Panc1 (cell line): ENCODE measurements around the gene SERPINB2. TPM values are rescaled to one million over a fixed set of nuclear protein-coding genes. Genes with fewer than 3 reads are reported as not detected.

Experiments used
- ATAC-seq: fragments of 200-7000 bp; cut with Tn5 transposase; 2 replicates; pipeline ENCODE4 v1.9.1; 2020; ENCODE audit warnings: mild to moderate bottlenecking, moderate library complexity
- BruUV-seq: library from RNA; stranded (reverse); fragments of 400-500 nt; replicated peaks from 2 replicates; lab custom pipeline; 2021; lab: Mats Ljungman, UMichigan
- CTCF ChIA-PET: fragments of 300-600 bp; sonication (Branson Sonifier 250); formaldehyde crosslinking; loops from one replicate; lab custom pipeline; 2022; ENCODE audit warnings: antibody characterized with exemption; lab: Charles Lee
- POLR2A ChIA-PET: fragments of 300-600 bp; sonication (Branson Sonifier 250); formaldehyde crosslinking; loops from one replicate; lab custom pipeline; 2022; ENCODE audit warnings: antibody characterized with exemption; lab: Charles Lee
- DNase-seq: peaks from one replicate; pipeline ENCODE4 v3.0.0-alpha.2; 2010; ENCODE audit warnings: low read depth, low spot score
- H3K27ac ChIP-seq: 2 replicates; pipeline ENCODE4 v1.5.1; 2011; ENCODE audit warnings: mild to moderate bottlenecking, low read length, inconsistent platforms
- H3K27me3 ChIP-seq: fragments of 200-500 bp; sonication (Bioruptor generic); 2 replicates; pipeline ENCODE4 v1.6.0; 2014; ENCODE audit warnings: low read length, inconsistent platforms; ENCODE audit not compliant: control insufficient read depth, insufficient read depth
- H3K36me3 ChIP-seq: fragments of 200-500 bp; sonication (Bioruptor generic); 2 replicates; pipeline ENCODE4 v1.5.1; 2014; ENCODE audit warnings: inconsistent platforms, mild to moderate bottlenecking, low read length, moderate library complexity; ENCODE audit not compliant: control insufficient read depth, insufficient read depth
- H3K4me1 ChIP-seq: 2 replicates; pipeline ENCODE4 v1.5.1; 2011; ENCODE audit warnings: inconsistent platforms, mild to moderate bottlenecking, low read length, moderate library complexity; ENCODE audit not compliant: control insufficient read depth, insufficient read depth
- H3K4me3 ChIP-seq, 2 experiments: 2 replicates each; pipeline ENCODE4 v1.5.1; 2011 to 2012; ENCODE audit warnings: low read depth in 2 of 2, low read length in 2 of 2, mild to moderate bottlenecking in 2 of 2, inconsistent platforms in 1 of 2, moderate library complexity in 1 of 2
- H3K9me3 ChIP-seq: fragments of 200-500 bp; sonication (Bioruptor generic); 2 replicates; pipeline ENCODE4 v1.5.1; 2014; ENCODE audit warnings: low read depth, mild to moderate bottlenecking, inconsistent platforms, low read length, moderate library complexity; ENCODE audit not compliant: control insufficient read depth, insufficient read depth
- CTCF ChIP-seq: fragments of 450-650 bp; IDR thresholded peaks from 2 replicates; pipeline ENCODE4 v1.5.1; 2017; ENCODE audit warnings: mild to moderate bottlenecking
- POLR2AphosphoS5 ChIP-seq: IDR thresholded peaks from 2 replicates; pipeline ENCODE4 v1.6.1; 2012; ENCODE audit warnings: mild to moderate bottlenecking, low read depth, low read length, moderate library complexity
- REST ChIP-seq, 2 experiments: IDR thresholded peaks; 2 replicates each; pipeline ENCODE4 v1.6.1; 2011 to 2012; ENCODE audit warnings: low read depth in 2 of 2, control low read depth in 1 of 2, low read length in 1 of 2, mild to moderate bottlenecking in 1 of 2, moderate library complexity in 1 of 2; ENCODE audit not compliant: insufficient read depth in 1 of 2
- SIN3A ChIP-seq: IDR thresholded peaks from 2 replicates; pipeline ENCODE4 v1.6.1; 2012; ENCODE audit warnings: low read depth, mild to moderate bottlenecking, low read length, moderate library complexity, borderline replicate concordance; ENCODE audit not compliant: insufficient read depth
- TCF7L2 ChIP-seq: IDR thresholded peaks from 2 replicates; pipeline ENCODE4 v1.6.1; 2011; ENCODE audit warnings: mild to moderate bottlenecking, low read depth, low read length, inconsistent platforms
- in situ Hi-C: cut with HindIII; loops from 2 replicates; pipeline ENCODE4 v1.10.0; 2016; ENCODE audit warnings: low sequenced_read_pairs, low pct_unique_long_range_greater_than_20kb
- intact Hi-C: fragments of 100-400 bp; cut with micrococcal nuclease; formaldehyde crosslinking; loops from one replicate; pipeline ENCODE4 v1.10.0; 2022; ENCODE audit not compliant: unreplicated experiment
- total RNA-seq: library from RNA; stranded (reverse); gene quantifications from one replicate; pipeline ENCODE4 v1.2.1, GENCODE V29; 2021; ENCODE audit not compliant: unreplicated experiment

The SERPINB2 gene
- total RNA-seq, 1 experiment from 2014 or later = not detected

GRCh38 chr18:63899206-63899605 is 11.7 kb downstream of the SERPINB2 start:
- ATAC-seq = no peak
- in situ Hi-C loops = no loop called here
- TF ChIP-seq CTCF = no peak
- no peak for TF ChIP-seq REST (IDR thresholded peaks at IDR 0.05; ENCODE audit: insufficient read depth in 1 of 2, low read depth in 2 of 2, low read length in 1 of 2)
- TF ChIP-seq POLR2AphosphoS5 = no peak
- no peak for TF ChIP-seq TCF7L2
- TF ChIP-seq SIN3A = no peak
- Histone ChIP-seq H3K36me3 (no peaks in the 10 kb centered on the region), H3K4me3 (no peak overlapping the region), H3K4me1 (no peaks in the 10 kb centered on the region), H3K27ac (no peak overlapping the region), H3K9me3 (no peaks in the 10 kb centered on the region), H3K27me3 (no peaks in the 10 kb centered on the region)
- BruUV-seq = no TSS peak
- intact Hi-C loops = no loop called here
- ChIA-PET POLR2A (no interaction called here), CTCF (no interaction called here)
- no peak for DNase-seq

GRCh38 chr18:63903851-63904570 is 16.5 kb downstream of the SERPINB2 start:
- Histone ChIP-seq H3K36me3 (no peaks in the 10 kb centered on the region), H3K27ac (no peak overlapping the region), H3K27me3 (no peaks in the 10 kb centered on the region), H3K4me3 (no peak overlapping the region), H3K4me1 (no peaks in the 10 kb centered on the region), H3K9me3 (no peaks in the 10 kb centered on the region)
- no TSS peak for BruUV-seq
- CTCF ChIA-PET = no interaction called here
- TF ChIP-seq SIN3A (no peak), REST (IDR thresholded peaks at IDR 0.05; ENCODE audit: insufficient read depth in 1 of 2, low read depth in 2 of 2, low read length in 1 of 2) (no peak), TCF7L2 (no peak), CTCF (no peak), POLR2AphosphoS5 (no peak)
- no peak for DNase-seq
- no peak for ATAC-seq
- in situ Hi-C loops (no loop called here), intact Hi-C loops (no loop called here)
- POLR2A ChIA-PET = no interaction called here
